Prostate gland (tissue), 2 donors: ENCODE measurements around the gene MFN2. TPM values are rescaled to one million over a fixed set of nuclear protein-coding genes. Genes with fewer than 3 reads are reported as not detected.

ENCODE experiments used
- DNase-seq: peaks from one replicate; pipeline ENCODE4 v3.0.0-alpha.2; 2019; ENCODE audit warnings: low spot score
- H3K27ac ChIP-seq, 2 donors: fragments of 200-600 bp; sonication (generic); 2 replicates each; pipeline ENCODE4 v1.5.1; 2017 to 2019
- H3K27me3 ChIP-seq: fragments of 200-600 bp; sonication (generic); replicated peaks from 2 replicates; pipeline ENCODE4 v1.5.1; 2019; ENCODE audit not compliant: insufficient read depth
- H3K36me3 ChIP-seq, 2 donors: fragments of 200-600 bp; sonication (generic); 1 replicate in 1 of 2; 2 replicates in 1 of 2; pipeline versions ENCODE4 v1.5.1 to v1.8.1; 2017 to 2019
- H3K4me1 ChIP-seq: fragments of 200-600 bp; sonication (generic); replicated peaks from 2 replicates; pipeline ENCODE4 v1.5.1; 2019
- H3K4me3 ChIP-seq, 2 donors: fragments of 200-600 bp; sonication (generic); 2 replicates each; pipeline ENCODE4 v1.5.1; 2017 to 2019
- H3K9me3 ChIP-seq: fragments of 200-600 bp; sonication (generic); 2 replicates; pipeline ENCODE4 v1.5.1; 2017
- POLR2A ChIP-seq: fragments of 450-650 bp; IDR thresholded peaks from one replicate; pipeline ENCODE4 v1.6.1; 2016; ENCODE audit warnings: antibody characterized with exemption, mild to moderate bottlenecking
- POLR2AphosphoS5 ChIP-seq: sonication (generic); formaldehyde crosslinking; IDR thresholded peaks from one replicate; pipeline ENCODE4 v1.6.1; 2017; ENCODE audit warnings: antibody characterized with exemption
- WGBS: methylation state at CpG from one replicate; pipeline ENCODE4 v1.1.5; 2018; 5-methylcytosine and 5-hydroxymethylcytosine counted together
- intact Hi-C: fragments of 100-400 bp; cut with DNase I; formaldehyde crosslinking; loops from one replicate; pipeline ENCODE4 v1.14.2; 2022
- total RNA-seq, 2 donors: library from RNA; depleted of rRNA; stranded (reverse); fragments of >200 nt; gene quantifications; one replicate each; pipeline ENCODE4 v1.1.0, GENCODE V29; 2016
- TF ChIP-seq, protein P1 (sequence below), 4 experiments: fragments of 200-600 bp in 2 of 4; fragments of 450-650 bp in 2 of 4; sonication (generic) in 2 of 4; IDR thresholded peaks; 1 replicate in 3 of 4; 2 replicates in 1 of 4; pipeline ENCODE4 v1.5.1; 2016 to 2019; ENCODE audit warnings: antibody characterized with exemption in 4 of 4, mild to moderate bottlenecking in 2 of 4, moderate library complexity in 2 of 4

The MFN2 gene
- total RNA-seq, 2 donors from 2014 or later, result 55.0 to 92.4 TPM

DNA sequence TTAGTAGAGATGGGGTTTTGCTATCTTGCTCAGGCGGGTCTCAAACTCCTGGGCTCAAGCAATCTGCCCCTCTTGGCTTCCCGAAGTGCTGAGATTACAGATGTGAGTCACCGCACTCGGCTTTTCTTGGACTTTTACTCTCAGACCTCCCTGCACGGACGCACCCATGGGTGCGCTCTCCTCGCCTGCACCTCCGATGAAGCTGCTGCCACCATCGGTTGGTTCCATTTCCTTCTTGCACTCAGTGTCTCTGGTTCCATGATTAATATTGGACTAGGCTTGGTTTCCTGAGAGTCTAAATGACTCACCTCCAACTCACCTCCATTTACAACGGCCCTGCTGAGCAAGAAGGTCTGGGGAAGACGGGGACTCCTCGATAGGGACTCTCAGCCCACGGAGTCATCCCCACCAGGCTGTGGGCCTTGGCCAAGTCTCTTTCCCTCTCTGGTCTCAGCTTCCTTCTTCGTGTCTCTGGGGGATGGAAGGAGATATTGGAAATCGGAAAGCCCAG lies 76.1 kb downstream of the MFN2 start:
- DNase-seq, result no peak
- 94% methylated on average over 16 of the region's 16 CpGs for WGBS
- no peak overlapping the region for H3K4me3 ChIP-seq

DNA sequence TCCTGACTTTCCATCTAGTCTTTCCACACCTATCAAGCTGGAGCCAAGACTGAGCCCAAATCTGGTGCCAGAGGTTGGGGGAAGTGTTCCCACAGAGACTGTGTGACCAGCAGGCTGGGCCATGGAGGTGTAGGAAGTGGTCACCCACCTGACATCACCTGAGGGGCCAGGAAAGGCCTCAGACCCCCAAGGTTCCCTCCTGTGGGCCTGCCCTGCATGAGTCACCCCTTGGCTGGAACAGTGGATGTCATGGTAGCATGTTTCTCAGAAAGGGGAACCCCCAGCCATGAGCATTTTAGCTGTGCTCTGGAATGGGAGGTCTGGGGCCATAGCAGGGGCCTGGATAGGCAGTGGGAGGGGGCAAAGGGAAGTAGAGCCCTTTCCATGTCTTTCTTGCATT lies 77.1 kb downstream of the MFN2 start:
- TF ChIP-seq, protein P1, sequence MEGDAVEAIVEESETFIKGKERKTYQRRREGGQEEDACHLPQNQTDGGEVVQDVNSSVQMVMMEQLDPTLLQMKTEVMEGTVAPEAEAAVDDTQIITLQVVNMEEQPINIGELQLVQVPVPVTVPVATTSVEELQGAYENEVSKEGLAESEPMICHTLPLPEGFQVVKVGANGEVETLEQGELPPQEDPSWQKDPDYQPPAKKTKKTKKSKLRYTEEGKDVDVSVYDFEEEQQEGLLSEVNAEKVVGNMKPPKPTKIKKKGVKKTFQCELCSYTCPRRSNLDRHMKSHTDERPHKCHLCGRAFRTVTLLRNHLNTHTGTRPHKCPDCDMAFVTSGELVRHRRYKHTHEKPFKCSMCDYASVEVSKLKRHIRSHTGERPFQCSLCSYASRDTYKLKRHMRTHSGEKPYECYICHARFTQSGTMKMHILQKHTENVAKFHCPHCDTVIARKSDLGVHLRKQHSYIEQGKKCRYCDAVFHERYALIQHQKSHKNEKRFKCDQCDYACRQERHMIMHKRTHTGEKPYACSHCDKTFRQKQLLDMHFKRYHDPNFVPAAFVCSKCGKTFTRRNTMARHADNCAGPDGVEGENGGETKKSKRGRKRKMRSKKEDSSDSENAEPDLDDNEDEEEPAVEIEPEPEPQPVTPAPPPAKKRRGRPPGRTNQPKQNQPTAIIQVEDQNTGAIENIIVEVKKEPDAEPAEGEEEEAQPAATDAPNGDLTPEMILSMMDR (IDR thresholded peaks at IDR 0.05), result no peak
- no peak for TF ChIP-seq POLR2A
- no peak for TF ChIP-seq POLR2AphosphoS5
- Histone ChIP-seq H3K27ac (no peak overlapping the region), H3K4me3 (no peak overlapping the region), H3K9me3 (no peaks in the 10 kb centered on the region), H3K4me1 (no peaks in the 10 kb centered on the region), H3K36me3 (no peaks in the 10 kb centered on the region), H3K27me3 (no peaks in the 10 kb centered on the region)
- no peak for DNase-seq
- intact Hi-C loops, result no loop called here

More for the DNA sequence above, 76.1 kb downstream of the MFN2 start:
- Histone ChIP-seq H3K4me1 (no peaks in the 10 kb centered on the region), H3K36me3 (no peaks in the 10 kb centered on the region), H3K27me3 (no peaks in the 10 kb centered on the region), H3K27ac (no peak overlapping the region), H3K9me3 (no peaks in the 10 kb centered on the region)
- intact Hi-C loops, result no loop called here
- TF ChIP-seq, protein P1 (IDR thresholded peaks at IDR 0.05), result no peak
- TF ChIP-seq POLR2A, result no peak

DNA sequence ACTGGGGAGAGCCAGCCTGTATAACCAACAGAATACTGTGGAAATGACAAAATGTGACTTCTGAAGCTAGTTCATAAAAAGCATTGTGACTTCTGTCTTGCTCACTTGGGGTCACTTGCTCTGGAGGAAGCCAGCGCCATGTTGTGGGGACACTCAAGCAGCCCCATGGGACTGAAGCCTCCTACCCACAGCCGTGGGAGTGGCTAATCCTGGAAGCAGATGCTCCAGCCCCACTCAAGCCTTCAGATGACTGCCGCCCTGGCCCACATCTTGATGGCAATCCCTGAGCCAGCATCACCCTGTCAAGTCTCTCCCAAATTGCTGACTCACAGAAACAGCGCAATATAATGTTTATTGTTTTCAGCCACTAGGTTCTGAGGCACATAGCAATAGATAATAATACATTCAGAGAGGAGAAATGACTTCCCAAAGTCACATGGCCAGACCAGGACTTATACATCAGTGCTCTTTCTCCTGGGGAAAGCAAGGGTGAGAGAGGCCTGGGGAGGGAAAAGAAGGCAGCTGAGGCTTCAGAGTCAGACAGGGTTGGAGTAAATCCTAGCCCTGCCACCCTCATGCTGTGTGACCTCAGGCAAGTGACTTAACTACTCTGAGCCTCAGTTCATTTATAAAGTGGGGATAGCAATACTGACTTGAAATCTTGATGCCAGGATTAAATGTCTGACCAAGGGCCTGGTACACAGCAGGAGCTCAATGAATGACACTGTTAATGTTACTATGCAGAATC lies 77.9 kb downstream of the MFN2 start:
- Histone ChIP-seq H3K9me3 (no peaks in the 10 kb centered on the region), H3K4me3 (no peak overlapping the region), H3K27ac (no peak overlapping the region), H3K4me1 (no peaks in the 10 kb centered on the region), H3K36me3 (no peaks in the 10 kb centered on the region), H3K27me3 (peaks cover 4% of the 10 kb centered on the region)
- intact Hi-C loops, result no loop called here
- WGBS, result 96% methylated on average over 3 of the region's 4 CpGs
- TF ChIP-seq POLR2A (no peak), POLR2AphosphoS5 (no peak)
- TF ChIP-seq, protein P1 (IDR thresholded peaks at IDR 0.05), result no peak
- no peak for DNase-seq

DNA sequence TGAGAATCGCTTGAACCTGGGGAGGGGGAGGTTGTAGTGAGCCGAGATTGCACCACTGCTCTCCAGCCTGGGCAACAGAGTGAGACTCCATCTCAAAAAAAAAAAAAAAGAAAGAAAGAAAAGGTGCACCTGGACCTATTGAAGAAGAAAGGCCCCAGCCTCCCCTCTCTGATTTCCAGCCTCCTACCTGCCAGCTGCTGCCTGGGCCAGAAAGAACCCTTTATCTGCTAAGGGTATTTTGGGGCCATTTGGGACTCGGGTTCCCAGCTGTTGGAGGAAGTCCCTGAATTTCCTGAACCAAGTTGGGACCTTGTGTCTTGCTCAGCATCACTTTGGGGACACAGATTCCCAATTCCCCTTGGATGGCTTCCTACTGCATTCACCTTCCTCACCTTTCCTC lies 79.0 kb downstream of the MFN2 start:
- no peaks in the 10 kb centered on the region for H3K36me3 ChIP-seq
- TF ChIP-seq POLR2AphosphoS5, result no peak
- no peak for TF ChIP-seq POLR2A
- TF ChIP-seq, protein P1 (IDR thresholded peaks at IDR 0.05), result no peak
- DNase-seq, result no peak
- peaks cover 15% of the 10 kb centered on the region for H3K27me3 ChIP-seq
- H3K9me3 ChIP-seq, result no peaks in the 10 kb centered on the region
- 73% methylated on average over 3 of the region's 3 CpGs for WGBS
- no peak overlapping the region for H3K27ac ChIP-seq
- H3K4me3 ChIP-seq, result no peak overlapping the region
- intact Hi-C loops, result no loop called here
- H3K4me1 ChIP-seq, result no peaks in the 10 kb centered on the region
